ENCODE data around the gene MAGI2.

The MAGI2 gene

GRCh38 chr7:79212334-79212733, 241.1 kb downstream of the MAGI2 start:
- Histone ChIP-seq H3K4me2 (ENCODE audit: low read depth, low read length, poor library complexity, severe bottlenecking) (no peak overlapping the region), H2AFZ (ENCODE audit: low read depth, low read length, severe bottlenecking) (no peak overlapping the region), H3K4me3 (ENCODE audit: insufficient read depth, low read length, poor library complexity, severe bottlenecking) (no peak overlapping the region), H3K9me2 (replicated peaks; ENCODE audit: insufficient read depth, low read length) (no peaks in the 10 kb centered on the region), H4K20me1 (ENCODE audit: low read depth, low read length) (no peaks in the 10 kb centered on the region), H3K27ac (ENCODE audit: low read depth, low read length) (no peak overlapping the region), H3K9ac (ENCODE audit: low read length) (no peak overlapping the region), H3K27me3 (ENCODE audit: low read length) (no peaks in the 10 kb centered on the region), H3K36me3 (ENCODE audit: low read length) (no peaks in the 10 kb centered on the region), H3K79me2 (ENCODE audit: insufficient read depth, low read length) (no peaks in the 10 kb centered on the region), H3K9me3 (ENCODE audit: insufficient read depth, low read length) (no peaks in the 10 kb centered on the region), H3F3A (ENCODE audit: insufficient read depth) (no peaks in the 10 kb centered on the region)
- TF ChIP-seq CTCF (IDR thresholded peaks at IDR 0.05; ENCODE audit: insufficient read depth, low read length, poor library complexity, severe bottlenecking) (no peak), EZH2phosphoT487 (conservative IDR thresholded peaks at IDR 0.05; ENCODE audit: low read length) (no peak)

- Histone ChIP-seq H3K4me2 (ENCODE audit: low read depth, low read length, poor library complexity, severe bottlenecking) (no peak overlapping the region), H3K9me3 (ENCODE audit: insufficient read depth, low read length) (no peaks in the 10 kb centered on the region), H2AFZ (ENCODE audit: low read depth, low read length, severe bottlenecking) (no peak overlapping the region), H3K27me3 (ENCODE audit: low read length) (no peaks in the 10 kb centered on the region), H3K79me2 (ENCODE audit: insufficient read depth, low read length) (no peaks in the 10 kb centered on the region), H3K36me3 (ENCODE audit: low read length) (no peaks in the 10 kb centered on the region), H3K27ac (ENCODE audit: low read depth, low read length) (no peak overlapping the region), H3K4me3 (ENCODE audit: insufficient read depth, low read length, poor library complexity, severe bottlenecking) (no peak overlapping the region), H4K20me1 (ENCODE audit: low read depth, low read length) (no peaks in the 10 kb centered on the region), H3F3A (ENCODE audit: insufficient read depth) (no peaks in the 10 kb centered on the region), H3K9me2 (replicated peaks; ENCODE audit: insufficient read depth, low read length) (no peaks in the 10 kb centered on the region), H3K9ac (ENCODE audit: low read length) (no peak overlapping the region)
- no peak for TF ChIP-seq CTCF (IDR thresholded peaks at IDR 0.05; ENCODE audit: insufficient read depth, low read length, poor library complexity, severe bottlenecking)
Measured at GRCh38 chr7:79211724-79212123, 241.7 kb downstream of the MAGI2 start.

- TF ChIP-seq CTCF (IDR thresholded peaks at IDR 0.05; ENCODE audit: insufficient read depth, low read length, poor library complexity, severe bottlenecking) (no peak), EZH2phosphoT487 (conservative IDR thresholded peaks at IDR 0.05; ENCODE audit: low read length) (no peak)
- no peaks in the 10 kb centered on the region for H4K20me1 ChIP-seq (ENCODE audit: low read depth, low read length)
- H3K9me3 ChIP-seq (ENCODE audit: insufficient read depth, low read length) = no peaks in the 10 kb centered on the region
- no peaks in the 10 kb centered on the region for H3F3A ChIP-seq (ENCODE audit: insufficient read depth)
- H2AFZ ChIP-seq (ENCODE audit: low read depth, low read length, severe bottlenecking) = no peak overlapping the region
- no peak overlapping the region for H3K4me3 ChIP-seq (ENCODE audit: insufficient read depth, low read length, poor library complexity, severe bottlenecking)
- no peaks in the 10 kb centered on the region for H3K36me3 ChIP-seq (ENCODE audit: low read length)
- H3K27ac ChIP-seq (ENCODE audit: low read depth, low read length) = no peak overlapping the region
- no peaks in the 10 kb centered on the region for H3K79me2 ChIP-seq (ENCODE audit: insufficient read depth, low read length)
- H3K9ac ChIP-seq (ENCODE audit: low read length) = no peak overlapping the region
- H3K9me2 ChIP-seq (replicated peaks; ENCODE audit: insufficient read depth, low read length) = no peaks in the 10 kb centered on the region
- H3K4me2 ChIP-seq (ENCODE audit: low read depth, low read length, poor library complexity, severe bottlenecking) = no peak overlapping the region
- no peaks in the 10 kb centered on the region for H3K27me3 ChIP-seq (ENCODE audit: low read length)
Measured at GRCh38 chr7:79199961-79200360, 253.5 kb downstream of the MAGI2 start.

- no peaks in the 10 kb centered on the region for H4K20me1 ChIP-seq (ENCODE audit: low read depth, low read length)
- no peak for TF ChIP-seq EZH2phosphoT487 (conservative IDR thresholded peaks at IDR 0.05; ENCODE audit: low read length)
- TF ChIP-seq CTCF (IDR thresholded peaks at IDR 0.05; ENCODE audit: insufficient read depth, low read length, poor library complexity, severe bottlenecking) = no peak
- no peak overlapping the region for H3K4me3 ChIP-seq (ENCODE audit: insufficient read depth, low read length, poor library complexity, severe bottlenecking)
- H3K36me3 ChIP-seq (ENCODE audit: low read length) = no peaks in the 10 kb centered on the region
- H3K79me2 ChIP-seq (ENCODE audit: insufficient read depth, low read length) = no peaks in the 10 kb centered on the region
- no peak overlapping the region for H3K4me2 ChIP-seq (ENCODE audit: low read depth, low read length, poor library complexity, severe bottlenecking)
- H3K27ac ChIP-seq (ENCODE audit: low read depth, low read length) = no peak overlapping the region
- H3K9ac ChIP-seq (ENCODE audit: low read length) = no peak overlapping the region
- no peak overlapping the region for H2AFZ ChIP-seq (ENCODE audit: low read depth, low read length, severe bottlenecking)
- no peaks in the 10 kb centered on the region for H3K9me3 ChIP-seq (ENCODE audit: insufficient read depth, low read length)
- no peaks in the 10 kb centered on the region for H3K9me2 ChIP-seq (replicated peaks; ENCODE audit: insufficient read depth, low read length)
- no peaks in the 10 kb centered on the region for H3K27me3 ChIP-seq (ENCODE audit: low read length)
- no peaks in the 10 kb centered on the region for H3F3A ChIP-seq (ENCODE audit: insufficient read depth)
Measured at GRCh38 chr7:79199266-79199665, 254.2 kb downstream of the MAGI2 start.
